ENCODE measurements around the gene DSCAML1.
A peak's percentile ranks its signal among the peaks of the same experiment; 100 is the strongest.

Gene DSCAML1

GRCh38 chr11:117546431-117547194 lies 250.4 kb downstream of the DSCAML1 start:
- Mint-ChIP-seq H3K4me1 (peaks cover 28% of the 10 kb centered on the region), H3K27me3 (ENCODE audit: low read depth, poor library complexity) (peaks cover 54% of the 10 kb centered on the region), H3K27ac (no peak overlapping the region), H3K4me3 (no peak overlapping the region), H3K36me3 (ENCODE audit: low read depth) (no peaks in the 10 kb centered on the region), H3K9me3 (no peaks in the 10 kb centered on the region)
- no peak for DNase-seq
- no peak for TF ChIP-seq CTCF (IDR thresholded peaks at IDR 0.05)

GRCh38 chr11:117545706-117546105 lies 251.3 kb downstream of the DSCAML1 start:
- Mint-ChIP-seq H3K4me3 (no peak overlapping the region), H3K27ac (no peak overlapping the region), H3K4me1 (peaks cover 25% of the 10 kb centered on the region), H3K9me3 (no peaks in the 10 kb centered on the region), H3K27me3 (ENCODE audit: low read depth, poor library complexity) (peaks cover 45% of the 10 kb centered on the region), H3K36me3 (ENCODE audit: low read depth) (no peaks in the 10 kb centered on the region)
- TF ChIP-seq CTCF (IDR thresholded peaks at IDR 0.05) = no peak
- no peak for DNase-seq

GRCh38 chr11:117544130-117544800 lies 252.8 kb downstream of the DSCAML1 start:
- Mint-ChIP-seq H3K9me3 (no peaks in the 10 kb centered on the region), H3K27ac (no peak overlapping the region), H3K36me3 (ENCODE audit: low read depth) (no peaks in the 10 kb centered on the region), H3K4me1 (peaks cover 22% of the 10 kb centered on the region), H3K27me3 (ENCODE audit: low read depth, poor library complexity) (peaks cover 42% of the 10 kb centered on the region), H3K4me3 (no peak overlapping the region)
- no peak for TF ChIP-seq CTCF (IDR thresholded peaks at IDR 0.05)
- no peak for DNase-seq

- H3K27ac Mint-ChIP-seq = no peak overlapping the region
- no peaks in the 10 kb centered on the region for H3K36me3 Mint-ChIP-seq (ENCODE audit: low read depth)
- no peak for TF ChIP-seq CTCF (IDR thresholded peaks at IDR 0.05)
- H3K4me1 Mint-ChIP-seq = peaks cover 28% of the 10 kb centered on the region
- H3K4me3 Mint-ChIP-seq = no peak overlapping the region
- no peaks in the 10 kb centered on the region for H3K9me3 Mint-ChIP-seq
- H3K27me3 Mint-ChIP-seq (ENCODE audit: low read depth, poor library complexity) = peaks cover 45% of the 10 kb centered on the region
- no peak for DNase-seq
Observed at GRCh38 chr11:117541211-117541610, 255.8 kb downstream of the DSCAML1 start.

GRCh38 chr11:117538263-117539135 lies 258.5 kb downstream of the DSCAML1 start:
- H3K4me3 Mint-ChIP-seq = peak overlapping the region; percentile 15
- H3K36me3 Mint-ChIP-seq (ENCODE audit: low read depth) = no peaks in the 10 kb centered on the region
- peaks cover 47% of the 10 kb centered on the region for H3K27me3 Mint-ChIP-seq (ENCODE audit: low read depth, poor library complexity)
- no peak for TF ChIP-seq CTCF (IDR thresholded peaks at IDR 0.05)
- H3K27ac Mint-ChIP-seq = no peak overlapping the region
- H3K9me3 Mint-ChIP-seq = no peaks in the 10 kb centered on the region
- H3K4me1 Mint-ChIP-seq = peaks cover 21% of the 10 kb centered on the region
- DNase-seq = peak; percentile 33
